Measurements from ENCODE around the gene MAPT. TPM values are rescaled to one million over a fixed set of nuclear protein-coding genes. Genes with fewer than 3 reads are reported as not detected.

Gene MAPT
- total RNA-seq, 1 donor from 2014 or later = 3.5 TPM

GRCh38 chr17:45958994-45959665, 64.8 kb downstream of the MAPT start:
- TF ChIP-seq, protein P1, sequence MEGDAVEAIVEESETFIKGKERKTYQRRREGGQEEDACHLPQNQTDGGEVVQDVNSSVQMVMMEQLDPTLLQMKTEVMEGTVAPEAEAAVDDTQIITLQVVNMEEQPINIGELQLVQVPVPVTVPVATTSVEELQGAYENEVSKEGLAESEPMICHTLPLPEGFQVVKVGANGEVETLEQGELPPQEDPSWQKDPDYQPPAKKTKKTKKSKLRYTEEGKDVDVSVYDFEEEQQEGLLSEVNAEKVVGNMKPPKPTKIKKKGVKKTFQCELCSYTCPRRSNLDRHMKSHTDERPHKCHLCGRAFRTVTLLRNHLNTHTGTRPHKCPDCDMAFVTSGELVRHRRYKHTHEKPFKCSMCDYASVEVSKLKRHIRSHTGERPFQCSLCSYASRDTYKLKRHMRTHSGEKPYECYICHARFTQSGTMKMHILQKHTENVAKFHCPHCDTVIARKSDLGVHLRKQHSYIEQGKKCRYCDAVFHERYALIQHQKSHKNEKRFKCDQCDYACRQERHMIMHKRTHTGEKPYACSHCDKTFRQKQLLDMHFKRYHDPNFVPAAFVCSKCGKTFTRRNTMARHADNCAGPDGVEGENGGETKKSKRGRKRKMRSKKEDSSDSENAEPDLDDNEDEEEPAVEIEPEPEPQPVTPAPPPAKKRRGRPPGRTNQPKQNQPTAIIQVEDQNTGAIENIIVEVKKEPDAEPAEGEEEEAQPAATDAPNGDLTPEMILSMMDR (conservative IDR thresholded peaks at IDR 0.05) = no peak
- H3K27me3 Mint-ChIP-seq = peaks cover 7% of the 10 kb centered on the region

GRCh38 chr17:45960311-45960710, 66.0 kb downstream of the MAPT start:
- TF ChIP-seq, protein P1 (conservative IDR thresholded peaks at IDR 0.05) = no peak
- Mint-ChIP-seq H3K27ac (no peak overlapping the region), H3K4me1 (ENCODE audit: unreplicated experiment) (no peaks in the 10 kb centered on the region), H3K9me3 (no peaks in the 10 kb centered on the region), H3K4me3 (no peak overlapping the region), H3K36me3 (no peaks in the 10 kb centered on the region), H3K27me3 (peaks cover 4% of the 10 kb centered on the region)
- DNase-seq (ENCODE audit: extremely low spot score, unreplicated experiment) = no peak

More at GRCh38 chr17:45958994-45959665, 64.8 kb downstream of the MAPT start:
- DNase-seq (ENCODE audit: extremely low spot score, unreplicated experiment) = no peak
- H3K4me1 Mint-ChIP-seq (ENCODE audit: unreplicated experiment) = no peaks in the 10 kb centered on the region
- H3K36me3 Mint-ChIP-seq = no peaks in the 10 kb centered on the region
- no peak overlapping the region for H3K27ac Mint-ChIP-seq
- no peak overlapping the region for H3K4me3 Mint-ChIP-seq
- no peaks in the 10 kb centered on the region for H3K9me3 Mint-ChIP-seq

- DNase-seq (ENCODE audit: extremely low spot score, unreplicated experiment) = no peak
- TF ChIP-seq, protein P1 (conservative IDR thresholded peaks at IDR 0.05) = no peak
- no peaks in the 10 kb centered on the region for H3K9me3 Mint-ChIP-seq
These were observed 66.9 kb downstream of the MAPT start for GRCh38 chr17:45961206-45961605.

DNA sequence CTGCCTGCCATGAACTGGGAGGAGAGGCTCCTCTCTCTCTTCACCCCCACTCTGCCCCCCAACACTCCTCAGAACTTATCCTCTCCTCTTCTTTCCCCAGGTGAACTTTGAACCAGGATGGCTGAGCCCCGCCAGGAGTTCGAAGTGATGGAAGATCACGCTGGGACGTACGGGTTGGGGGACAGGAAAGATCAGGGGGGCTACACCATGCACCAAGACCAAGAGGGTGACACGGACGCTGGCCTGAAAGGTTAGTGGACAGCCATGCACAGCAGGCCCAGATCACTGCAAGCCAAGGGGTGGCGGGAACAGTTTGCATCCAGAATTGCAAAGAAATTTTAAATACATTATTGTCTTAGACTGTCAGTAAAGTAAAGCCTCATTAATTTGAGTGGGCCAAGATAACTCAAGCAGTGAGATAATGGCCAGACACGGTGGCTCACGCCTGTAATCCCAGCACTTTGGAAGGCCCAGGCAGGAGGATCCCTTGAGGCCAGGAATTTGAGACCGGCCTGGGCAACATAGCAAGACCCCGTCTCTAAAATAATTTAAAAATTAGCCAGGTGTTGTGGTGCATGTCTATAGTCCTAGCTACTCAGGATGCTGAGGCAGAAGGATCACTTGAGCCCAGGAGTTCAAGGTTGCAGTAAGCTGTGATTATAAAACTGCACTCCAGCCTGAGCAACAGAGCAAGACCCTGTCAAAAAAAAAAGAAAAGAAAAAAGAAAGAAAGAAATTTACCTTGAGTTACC, 68.0 kb downstream of the MAPT start:
- H3K9me3 Mint-ChIP-seq = no peaks in the 10 kb centered on the region
- peaks cover 14% of the 10 kb centered on the region for H3K27me3 Mint-ChIP-seq
- TF ChIP-seq, protein P1 (conservative IDR thresholded peaks at IDR 0.05) = no peak
- H3K27ac Mint-ChIP-seq = no peak overlapping the region
- no peak for DNase-seq (ENCODE audit: extremely low spot score, unreplicated experiment)
- H3K4me3 Mint-ChIP-seq = no peak overlapping the region
- no peaks in the 10 kb centered on the region for H3K36me3 Mint-ChIP-seq
- no peaks in the 10 kb centered on the region for H3K4me1 Mint-ChIP-seq (ENCODE audit: unreplicated experiment)

More at GRCh38 chr17:45961206-45961605, 66.9 kb downstream of the MAPT start:
- H3K36me3 Mint-ChIP-seq = no peaks in the 10 kb centered on the region
- no peak overlapping the region for H3K27ac Mint-ChIP-seq
- H3K27me3 Mint-ChIP-seq = peaks cover 7% of the 10 kb centered on the region
- no peak overlapping the region for H3K4me3 Mint-ChIP-seq
- H3K4me1 Mint-ChIP-seq (ENCODE audit: unreplicated experiment) = no peaks in the 10 kb centered on the region

- no peak overlapping the region for H3K4me3 Mint-ChIP-seq
- no peak overlapping the region for H3K27ac Mint-ChIP-seq
- TF ChIP-seq, protein P1 (conservative IDR thresholded peaks at IDR 0.05) = no peak
- no peaks in the 10 kb centered on the region for H3K4me1 Mint-ChIP-seq (ENCODE audit: unreplicated experiment)
- no peaks in the 10 kb centered on the region for H3K36me3 Mint-ChIP-seq
- DNase-seq (ENCODE audit: extremely low spot score, unreplicated experiment) = no peak
- peaks cover 21% of the 10 kb centered on the region for H3K27me3 Mint-ChIP-seq
- H3K9me3 Mint-ChIP-seq = no peaks in the 10 kb centered on the region
These were observed 68.9 kb downstream of the MAPT start for GRCh38 chr17:45963283-45963682.
